Anterior cingulate cortex (tissue), 58 donors: ENCODE measurements around the gene DIPK1A.
"Not testable (repeated sequence)": the region's sequence is repeated elsewhere in the genome, so short reads cannot be mapped to it uniquely, and the experiment has no call there.

ENCODE experiments used
- DNase-seq, 58 donors: peaks; one replicate each; lab custom pipeline; 2025; lab: John Stamatoyannopoulos, UW

DIPK1A gene

DNA sequence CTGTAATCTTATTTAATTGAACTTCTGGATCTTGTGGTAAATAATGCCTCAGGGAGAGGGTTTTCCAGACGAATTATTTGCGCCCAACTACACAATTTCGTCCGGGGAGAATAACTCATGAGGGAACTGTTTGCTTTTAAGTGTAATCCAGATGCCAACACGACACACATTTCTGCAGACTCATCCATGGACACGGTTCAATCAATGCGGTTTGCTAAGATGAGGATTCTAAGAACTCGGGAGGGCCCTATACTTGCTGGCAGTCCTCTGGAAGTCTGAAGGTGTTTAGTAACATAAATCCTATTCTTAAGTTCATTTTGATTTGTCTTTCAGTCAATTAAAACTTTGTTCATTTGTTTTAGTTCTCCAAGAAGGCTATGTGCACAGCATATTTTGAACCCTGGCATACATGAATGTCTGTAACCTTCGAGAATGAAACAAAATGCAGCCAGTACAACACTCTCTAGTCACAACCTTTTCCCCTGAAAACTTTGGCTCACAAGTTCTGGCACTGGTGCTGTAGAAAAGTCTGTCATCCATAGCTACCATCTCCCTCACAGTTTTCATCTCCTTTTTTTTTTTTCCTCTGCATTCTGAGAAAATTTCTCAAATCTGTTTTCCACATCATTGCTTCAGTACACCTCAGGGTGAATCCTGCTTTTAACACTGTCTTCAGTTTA, 38.8 kb downstream of the DIPK1A start:
- DNase-seq, result peak in 1 of 58 donors; percentile 15

DNA sequence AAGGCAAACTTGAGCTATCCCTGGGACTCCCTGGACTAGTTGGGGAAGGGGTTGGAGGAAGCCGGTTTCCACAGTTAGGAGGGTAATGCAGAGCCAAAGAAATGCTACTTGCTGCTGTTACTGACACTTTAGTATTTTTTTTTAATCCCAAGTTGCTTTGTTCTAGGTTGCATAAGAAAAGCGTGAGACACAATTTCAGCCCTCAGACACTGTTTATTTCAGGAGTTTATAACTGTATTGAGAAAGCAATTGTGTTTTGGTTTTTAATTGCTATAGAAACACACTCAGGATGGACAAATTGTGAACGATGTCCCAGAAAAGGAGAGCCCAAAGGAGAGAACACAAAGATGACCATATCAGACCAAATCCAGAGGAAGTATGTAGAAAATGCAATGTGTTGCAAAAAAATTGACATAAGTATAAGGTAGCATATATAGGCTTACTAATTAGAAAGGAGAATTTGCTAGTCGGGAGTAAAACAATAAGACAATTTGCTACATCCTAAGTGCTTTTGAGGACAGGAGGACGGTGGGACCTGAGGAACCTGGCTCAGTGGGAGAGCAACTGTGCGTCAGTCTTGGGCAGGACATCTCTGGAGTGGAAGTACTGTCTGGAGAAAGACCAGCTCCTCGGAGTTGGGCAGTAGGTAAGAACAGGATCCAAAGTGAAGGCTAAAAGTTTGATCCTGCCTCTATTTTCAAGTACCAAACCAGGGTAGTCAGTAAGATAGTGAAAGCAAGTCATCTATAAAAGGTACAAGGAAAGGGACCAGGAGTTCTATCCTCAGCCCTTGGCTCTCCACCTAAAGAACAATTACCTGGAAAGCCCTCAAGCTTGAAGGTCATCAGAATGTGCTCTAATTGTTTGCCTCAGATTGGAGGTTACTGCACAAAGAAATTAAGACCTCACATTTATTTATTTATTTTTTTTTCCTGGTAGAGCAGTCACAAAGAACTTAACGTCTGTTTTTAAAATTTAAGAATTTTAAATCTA, 39.9 kb downstream of the DIPK1A start:
- no peak for DNase-seq

DNA sequence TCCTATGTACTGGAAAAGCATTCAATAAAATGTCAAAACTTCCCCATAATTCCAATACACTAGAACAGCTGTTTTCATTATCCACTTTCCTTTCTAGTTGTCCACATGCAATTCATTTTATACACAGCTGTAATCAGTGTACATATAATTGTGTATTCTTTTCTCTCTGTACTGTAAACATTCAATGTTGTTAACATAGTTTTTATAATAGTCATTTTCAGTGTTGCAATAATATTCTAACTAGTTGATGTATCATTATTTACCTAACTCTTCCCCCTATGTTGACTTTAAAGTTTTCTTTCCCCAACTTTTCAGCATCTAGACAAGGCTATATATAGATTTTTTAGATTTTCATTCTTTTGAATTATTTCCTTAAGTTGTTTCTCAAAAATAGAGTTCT, 44.4 kb downstream of the DIPK1A start:
- no peak for DNase-seq

DNA sequence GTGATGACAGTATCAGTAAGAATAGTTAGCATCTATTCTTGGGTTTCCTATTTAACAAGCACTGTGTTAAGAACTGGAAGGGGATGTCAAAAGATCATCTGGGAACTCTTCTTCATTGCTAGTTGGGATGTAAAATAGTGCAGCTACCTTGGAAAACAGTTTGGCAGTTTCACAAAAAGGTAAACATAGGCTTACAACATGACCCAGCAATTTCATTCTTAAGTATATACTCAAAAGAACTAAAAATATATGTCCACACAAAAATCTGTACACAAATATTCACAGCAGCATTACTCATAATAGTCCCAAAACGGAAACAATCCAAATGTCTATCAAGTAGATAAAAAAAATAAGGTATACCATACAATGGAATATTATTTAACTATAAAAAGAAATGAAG, 45.7 kb downstream of the DIPK1A start:
- no peak for DNase-seq

DNA sequence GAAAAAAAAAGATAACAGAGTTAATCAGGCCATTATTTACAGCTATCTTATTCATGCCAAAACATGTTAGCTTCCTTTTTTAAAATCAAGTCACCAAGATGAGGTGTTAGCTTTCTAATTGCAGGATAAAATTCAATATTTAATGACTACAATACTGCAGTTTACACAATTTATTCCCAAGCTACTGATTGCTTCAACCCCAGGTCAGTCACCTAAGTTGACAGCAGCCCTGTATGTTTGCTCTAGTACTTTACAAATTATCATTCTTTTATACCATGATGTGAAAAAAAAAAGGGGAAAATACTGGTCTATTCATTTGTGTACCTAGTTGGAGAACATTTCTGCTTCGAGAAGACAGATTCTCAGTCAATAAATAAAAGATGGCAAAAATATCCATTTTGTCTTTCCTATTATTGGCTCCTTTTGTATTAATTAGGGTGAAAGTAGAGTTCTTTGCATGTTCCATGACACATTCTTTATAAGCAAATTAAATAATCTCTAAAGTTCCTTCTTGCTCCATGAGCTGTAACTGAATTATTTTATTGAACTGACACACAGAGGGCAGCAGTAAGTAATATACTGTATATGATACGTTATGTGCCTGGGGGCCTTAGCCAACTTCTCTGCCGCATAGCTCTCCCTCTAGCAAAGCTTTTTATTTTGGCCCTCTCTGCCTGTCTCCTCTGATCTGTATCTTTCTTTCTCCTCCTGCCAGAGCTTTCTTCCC, 48.0 kb downstream of the DIPK1A start:
- no peak for DNase-seq

DNA sequence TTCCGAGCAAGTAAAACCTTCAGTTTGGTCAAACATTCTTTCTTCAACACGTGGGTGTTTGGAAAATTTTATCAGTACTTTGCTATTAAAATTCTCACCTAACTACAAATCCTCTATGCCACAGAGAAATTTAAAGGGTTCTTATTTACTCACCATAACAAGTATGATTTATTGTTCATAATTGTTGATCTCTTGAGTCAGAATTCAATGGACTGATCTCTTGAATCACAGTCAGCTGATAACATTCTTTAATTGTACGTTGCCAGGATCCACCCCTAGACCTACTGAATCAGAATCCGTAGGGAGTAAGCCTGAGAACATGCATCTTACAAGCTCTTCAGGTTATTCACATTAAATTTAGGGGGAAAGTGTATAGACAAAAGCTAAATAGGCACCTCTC, 51.2 kb downstream of the DIPK1A start:
- no peak for DNase-seq

DNA sequence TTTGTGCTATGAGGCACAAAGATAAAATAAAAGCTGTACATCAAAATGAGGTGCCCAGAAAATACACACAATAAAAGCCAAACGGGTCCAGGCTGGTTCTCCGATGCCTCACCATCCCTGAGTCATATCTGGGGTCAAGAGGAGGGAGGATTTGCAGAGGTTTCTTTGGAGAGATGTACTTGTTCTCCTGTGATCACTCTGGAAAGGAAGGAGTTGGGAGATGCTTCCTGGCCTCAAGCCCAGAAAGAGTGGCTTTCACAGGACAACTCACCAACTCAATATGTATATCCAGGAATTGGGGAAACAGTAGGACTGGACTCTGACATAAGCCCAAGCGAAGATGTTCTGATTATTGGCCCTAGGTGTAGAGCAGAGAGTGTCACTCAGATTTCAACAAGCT, 51.9 kb downstream of the DIPK1A start:
- DNase-seq, result peak in 12 of 58 donors; percentile 2 to 35 (median 12)

DNA sequence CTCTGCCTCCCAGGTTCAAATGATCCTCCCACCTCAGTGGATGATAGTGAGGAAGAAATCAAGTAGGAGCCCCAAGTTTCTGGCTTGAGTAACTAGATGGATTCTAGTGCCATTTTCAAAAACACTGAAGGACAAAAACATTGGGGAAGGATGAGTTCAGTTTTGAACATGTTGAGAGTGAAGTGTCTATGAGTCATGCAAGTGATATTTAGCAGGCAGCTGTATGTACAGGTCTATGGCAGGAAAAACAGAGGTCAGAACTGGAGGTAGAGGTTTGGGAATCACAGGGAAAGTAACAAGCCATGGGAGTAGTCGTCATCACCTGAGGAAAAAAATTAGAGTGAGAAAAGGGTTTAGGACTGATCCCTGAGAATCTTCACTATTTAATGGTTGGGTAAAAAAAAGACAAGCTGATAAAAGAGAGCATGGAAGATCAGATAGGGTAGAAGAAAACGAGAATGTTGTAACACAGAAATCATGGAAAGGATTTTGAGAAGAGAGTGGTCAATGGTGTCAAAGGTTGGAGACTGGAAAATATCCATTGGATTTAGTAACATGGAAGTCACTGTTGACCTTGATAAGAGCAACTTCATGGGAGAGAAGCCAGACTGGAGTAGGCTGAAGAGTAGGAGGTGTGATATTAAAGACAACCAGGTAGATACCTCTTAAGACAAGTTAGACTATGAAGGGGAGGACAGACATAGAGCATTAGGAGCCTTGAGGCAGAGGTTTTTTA, 53.1 kb downstream of the DIPK1A start:
- no peak for DNase-seq

DNA sequence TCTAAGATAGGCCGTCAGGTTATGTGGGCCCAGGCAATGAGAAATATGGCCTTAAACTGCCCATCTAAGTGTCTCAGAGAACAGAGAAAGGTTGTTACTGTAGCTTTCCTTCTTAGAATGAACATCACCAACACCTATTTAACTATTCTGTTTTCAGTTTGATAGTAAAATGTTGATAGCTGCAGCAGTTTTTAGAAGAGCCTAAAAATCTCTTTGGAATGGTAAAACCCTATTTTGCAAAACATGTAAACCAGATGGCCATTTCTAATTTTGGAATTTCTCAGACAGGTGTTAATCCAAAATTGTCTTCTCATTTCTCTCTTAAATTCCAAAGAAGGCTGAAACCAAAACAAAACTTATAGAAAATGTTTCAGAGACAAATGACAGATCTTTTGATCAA, 57.5 kb downstream of the DIPK1A start:
- no peak for DNase-seq

DNA sequence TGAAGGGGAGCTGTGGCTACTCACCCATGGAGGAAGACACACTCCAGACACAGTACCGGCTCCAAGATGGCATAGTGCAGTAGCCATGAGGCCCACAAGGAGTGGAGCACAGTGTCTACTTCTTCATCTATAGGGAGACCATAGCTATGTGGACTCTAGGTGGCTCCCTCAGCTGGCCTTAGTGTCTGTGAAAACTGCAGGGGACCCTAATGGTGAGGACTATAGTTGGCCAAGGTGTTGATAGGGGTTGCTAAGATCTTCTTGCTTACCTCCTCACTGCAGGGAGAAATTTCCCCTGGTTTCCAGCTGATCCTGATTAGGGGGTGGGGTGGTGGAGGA, 58.9 kb downstream of the DIPK1A start:
- DNase-seq, result no peak

DNA sequence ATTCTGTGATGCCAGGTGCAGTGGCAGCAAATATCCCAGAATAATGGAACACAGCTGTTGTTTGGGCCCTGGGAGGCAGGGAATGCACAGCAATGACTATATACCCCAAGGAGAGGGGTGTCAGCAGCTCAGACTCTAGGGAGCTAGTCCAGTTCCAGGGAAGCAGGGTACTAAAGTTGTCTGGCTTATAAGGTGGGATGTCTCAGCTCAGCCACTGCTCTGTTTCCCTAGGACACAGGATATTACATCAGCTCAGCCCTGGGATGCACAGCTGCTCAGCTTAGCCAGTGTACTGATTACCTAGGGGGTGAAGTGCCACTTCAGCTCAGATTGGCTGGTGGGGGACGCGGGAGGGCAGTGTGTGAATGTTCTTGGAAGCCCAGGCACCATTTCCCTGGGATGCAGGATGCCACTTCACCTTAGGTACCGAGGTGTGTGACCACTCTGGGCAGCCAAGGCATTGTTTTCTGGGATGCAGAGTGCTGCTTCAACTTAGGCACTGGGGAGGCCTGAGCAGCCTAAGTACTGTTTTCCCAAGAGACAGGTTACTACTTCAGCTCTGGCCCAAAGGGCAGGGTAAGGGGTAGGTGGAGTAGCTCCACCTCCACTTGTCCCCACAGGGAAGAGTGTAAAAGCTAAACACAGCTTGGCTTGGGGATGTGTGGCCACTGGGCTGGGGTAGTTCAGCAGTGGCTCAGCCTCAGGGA, 59.4 kb downstream of the DIPK1A start:
- DNase-seq, result no peak

DNA sequence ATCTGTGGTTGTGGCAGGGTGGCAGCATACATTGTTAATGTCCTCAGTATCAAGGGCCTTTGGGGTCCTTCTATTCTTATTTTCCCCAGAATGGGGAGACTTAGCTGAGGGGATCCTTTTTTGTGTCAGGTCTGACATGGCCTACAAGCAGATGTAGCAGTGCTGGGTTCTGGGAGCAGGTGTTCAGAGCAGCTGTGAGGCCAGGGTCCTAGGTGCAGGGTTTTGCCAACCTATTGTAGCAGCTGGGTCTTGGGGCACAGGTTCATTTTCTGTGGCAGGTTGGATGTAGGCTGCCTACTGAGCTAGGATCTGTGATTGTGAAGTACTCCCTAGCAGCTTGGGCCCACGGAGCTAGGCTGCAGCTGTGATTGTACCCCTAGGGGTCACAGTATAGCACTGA, 60.1 kb downstream of the DIPK1A start:
- DNase-seq, result no peak

DNA sequence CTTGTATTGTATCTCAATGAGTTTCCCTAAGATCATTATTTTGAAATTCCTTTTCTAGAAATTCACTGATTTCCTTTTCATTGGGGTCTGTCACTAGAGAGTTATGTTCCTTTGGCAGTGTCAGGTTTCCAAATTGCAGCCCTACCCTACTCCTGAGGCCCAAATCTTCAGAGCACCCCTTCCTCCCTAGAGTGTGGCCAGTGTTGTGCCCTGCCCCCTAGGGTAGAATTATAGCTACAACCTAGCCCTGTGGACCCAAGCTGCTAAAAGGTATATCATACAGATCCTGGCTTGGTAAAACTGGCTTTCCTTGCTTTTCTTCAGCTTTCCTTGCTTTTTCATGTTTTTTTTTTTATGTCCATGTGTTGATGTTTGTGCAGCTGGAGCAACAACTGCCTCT, 60.7 kb downstream of the DIPK1A start:
- no peak for DNase-seq

DNA sequence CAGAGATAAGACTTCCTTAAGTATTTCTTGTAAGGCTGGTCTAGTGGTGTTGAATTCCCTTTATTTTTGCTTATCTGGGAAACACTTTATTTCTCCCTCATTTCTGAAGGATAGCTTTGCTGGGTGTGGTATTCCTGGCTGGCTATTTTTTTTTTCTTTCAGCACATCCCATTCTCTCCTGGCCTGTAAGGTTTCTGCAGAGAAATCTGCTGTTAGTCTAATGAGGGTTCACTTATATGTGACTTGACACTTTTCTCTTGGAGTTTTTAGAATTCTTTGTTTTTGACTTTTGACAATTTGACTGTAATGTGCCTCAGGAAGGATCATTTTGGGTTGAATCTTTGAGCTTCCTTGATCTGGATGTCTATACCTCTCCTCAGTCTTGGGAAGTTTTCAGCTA, 61.5 kb downstream of the DIPK1A start:
- no peak for DNase-seq

DNA sequence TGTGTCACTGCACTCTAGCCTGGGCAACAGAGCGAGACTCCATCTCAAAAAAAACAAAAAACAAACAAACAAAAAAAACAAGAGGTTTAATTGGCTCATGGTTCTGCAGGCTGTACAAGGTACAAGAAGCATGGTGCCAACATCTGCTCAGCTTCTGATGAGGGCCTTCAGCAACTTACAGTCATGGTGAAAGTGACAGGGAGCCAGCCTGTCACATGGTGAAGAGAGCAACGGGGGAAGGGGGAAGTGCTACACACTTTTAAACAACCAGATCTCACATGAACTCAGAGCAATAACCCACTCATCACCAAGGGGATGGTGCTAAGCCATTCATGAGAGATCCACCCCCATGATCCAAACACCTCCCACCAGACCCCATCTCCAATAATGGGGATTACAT, 63.2 kb downstream of the DIPK1A start:
- not testable (repeated sequence) for DNase-seq

DNA sequence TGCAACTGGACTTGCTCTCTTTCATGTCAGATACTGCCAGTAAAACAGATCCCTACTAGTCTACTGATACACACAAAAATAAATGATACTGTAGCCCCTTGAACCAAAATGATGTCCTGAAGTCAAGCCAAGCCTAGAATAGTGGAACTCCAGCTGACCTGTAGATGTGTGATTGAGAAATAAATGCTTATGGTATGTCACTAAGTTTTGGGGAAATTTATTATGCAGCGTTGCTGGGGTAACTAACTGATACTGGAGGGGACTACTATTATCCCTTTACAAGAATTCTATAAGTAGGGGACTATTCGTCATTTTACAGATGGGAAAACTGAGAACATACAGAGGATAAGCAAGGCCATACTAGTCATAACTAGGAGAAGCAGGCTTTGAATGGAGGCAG, 73.8 kb downstream of the DIPK1A start:
- no peak for DNase-seq

DNA sequence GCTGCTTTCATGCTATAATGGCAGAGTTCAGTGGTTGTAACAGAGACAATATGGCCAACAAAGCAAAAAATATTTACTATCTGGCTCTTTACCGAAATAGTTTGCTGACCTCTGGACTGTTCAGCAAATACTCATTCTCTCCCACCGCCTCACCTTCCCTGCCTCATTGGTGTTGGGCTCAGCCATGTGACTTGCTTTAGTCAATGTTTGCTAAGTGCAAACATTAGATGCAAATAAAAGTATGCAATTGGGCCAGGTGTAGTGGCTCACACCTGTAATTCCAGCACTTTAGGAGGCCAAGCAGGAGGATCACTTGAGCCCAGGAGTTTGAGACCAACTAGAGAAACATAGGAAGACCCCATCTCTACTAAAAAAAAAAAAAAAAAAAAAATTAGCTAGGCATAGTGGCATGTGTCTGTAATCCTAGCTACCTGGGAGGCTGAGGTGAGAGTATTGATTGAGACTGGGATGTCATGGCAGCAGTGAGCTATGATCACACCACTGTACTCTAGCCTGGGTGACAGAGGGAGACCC, 74.3 kb downstream of the DIPK1A start:
- DNase-seq, result no peak

DNA sequence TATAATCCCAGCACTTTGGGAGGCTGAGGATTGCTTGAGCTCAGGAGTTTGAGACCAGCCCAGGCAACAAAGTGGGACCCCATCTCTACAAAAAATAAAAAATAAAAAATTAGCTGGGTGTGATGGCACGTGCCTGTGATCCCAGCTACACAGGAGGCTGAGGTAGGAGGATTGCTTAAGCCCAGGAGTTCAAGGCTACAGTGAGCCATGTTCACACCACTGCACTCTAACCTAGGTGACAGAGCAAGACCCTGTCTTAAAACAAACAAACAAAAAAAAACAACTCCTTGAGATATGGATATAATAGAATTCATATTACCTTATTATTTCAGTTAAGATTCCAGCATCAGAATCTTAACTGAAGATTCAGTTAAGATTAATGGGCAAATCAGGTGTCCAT, 77.1 kb downstream of the DIPK1A start:
- DNase-seq, result no peak

DNA sequence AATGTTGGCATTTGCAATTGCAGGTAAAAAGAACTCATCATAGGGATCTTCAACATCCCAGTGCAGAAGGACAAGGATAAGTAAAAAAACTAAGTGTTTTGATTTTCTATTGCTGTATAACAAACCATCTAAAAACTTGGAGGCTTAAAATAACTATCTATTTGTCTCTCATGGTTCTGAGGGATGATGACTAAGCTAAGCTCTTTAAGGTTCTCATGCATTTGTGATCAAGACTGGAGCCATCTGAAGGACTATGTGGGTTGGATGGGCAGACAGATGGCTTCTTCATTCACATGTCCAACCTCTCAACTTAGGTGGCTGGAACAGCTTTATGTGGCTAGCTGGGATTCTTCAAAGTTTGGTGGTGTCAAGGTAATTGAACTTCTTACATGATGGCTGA, 78.0 kb downstream of the DIPK1A start:
- DNase-seq, result no peak

DNA sequence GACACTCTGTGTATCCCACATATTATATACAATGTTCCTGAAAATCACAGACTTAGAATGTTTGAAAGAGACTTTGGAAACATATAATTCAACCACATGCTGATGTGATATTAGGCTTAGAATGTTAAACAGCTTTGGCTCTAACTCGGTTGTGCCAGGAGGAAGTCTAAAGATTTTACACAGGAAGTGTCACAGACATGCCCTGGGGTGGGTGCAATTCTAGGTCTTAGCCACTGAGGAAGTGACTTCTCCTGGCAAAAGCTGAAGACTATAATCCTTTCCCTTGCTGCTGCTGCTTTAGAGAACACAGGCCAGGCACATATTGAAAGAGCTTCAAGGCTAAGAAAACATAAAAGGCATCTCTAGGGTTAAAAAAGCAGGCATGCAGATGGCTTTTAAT, 78.4 kb downstream of the DIPK1A start:
- no peak for DNase-seq
